Measurements from ENCODE around the gene SIRT1. TPM values are rescaled to one million over a fixed set of nuclear protein-coding genes. Genes with fewer than 3 reads are reported as not detected.
"Not testable (repeated sequence)": the region's sequence is repeated elsewhere in the genome, so short reads cannot be mapped to it uniquely, and the experiment has no call there.

The SIRT1 gene
- total RNA-seq, 4 donors from 2014 or later, result 18.7 to 21.5 (median 19.9) TPM

DNA sequence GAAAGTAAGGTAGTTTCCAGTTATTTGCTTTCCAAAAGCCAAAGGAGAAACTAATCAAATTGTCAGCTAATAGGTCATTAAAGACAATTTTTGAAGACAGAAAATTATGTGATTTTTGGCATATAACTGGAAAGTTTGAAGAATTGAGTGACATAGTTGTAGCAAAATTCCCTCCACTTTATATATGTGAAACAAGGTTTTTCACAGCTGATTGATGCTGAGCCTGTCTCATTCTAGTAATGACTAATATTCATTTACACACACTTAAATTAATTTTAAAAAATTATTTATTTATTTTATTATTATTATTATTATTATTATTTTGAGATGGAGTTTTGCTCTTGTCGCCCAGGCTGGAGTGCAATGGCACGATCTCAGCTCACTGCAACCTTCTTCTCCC lies 16.3 kb upstream of the SIRT1 start:
- in situ Hi-C loops (cut with MboI; ENCODE audit: low sequenced_read_pairs in 4 of 4) (loop anchor here in 3 of 4 donors (25.0 kb wide), 1 partner anchor 444 kb away; no protein-coding TSS in a partner anchor), intact Hi-C loops (cut with DNase I; ENCODE audit: low total_unique reads) (no loop called here)
- no peaks in the 10 kb centered on the region for H3K4me1 ChIP-seq
- DNase-seq (no peak), ATAC-seq (no peak)
- no peak for TF ChIP-seq POLR2A (IDR thresholded peaks at IDR 0.05)
- TF ChIP-seq, protein P1, sequence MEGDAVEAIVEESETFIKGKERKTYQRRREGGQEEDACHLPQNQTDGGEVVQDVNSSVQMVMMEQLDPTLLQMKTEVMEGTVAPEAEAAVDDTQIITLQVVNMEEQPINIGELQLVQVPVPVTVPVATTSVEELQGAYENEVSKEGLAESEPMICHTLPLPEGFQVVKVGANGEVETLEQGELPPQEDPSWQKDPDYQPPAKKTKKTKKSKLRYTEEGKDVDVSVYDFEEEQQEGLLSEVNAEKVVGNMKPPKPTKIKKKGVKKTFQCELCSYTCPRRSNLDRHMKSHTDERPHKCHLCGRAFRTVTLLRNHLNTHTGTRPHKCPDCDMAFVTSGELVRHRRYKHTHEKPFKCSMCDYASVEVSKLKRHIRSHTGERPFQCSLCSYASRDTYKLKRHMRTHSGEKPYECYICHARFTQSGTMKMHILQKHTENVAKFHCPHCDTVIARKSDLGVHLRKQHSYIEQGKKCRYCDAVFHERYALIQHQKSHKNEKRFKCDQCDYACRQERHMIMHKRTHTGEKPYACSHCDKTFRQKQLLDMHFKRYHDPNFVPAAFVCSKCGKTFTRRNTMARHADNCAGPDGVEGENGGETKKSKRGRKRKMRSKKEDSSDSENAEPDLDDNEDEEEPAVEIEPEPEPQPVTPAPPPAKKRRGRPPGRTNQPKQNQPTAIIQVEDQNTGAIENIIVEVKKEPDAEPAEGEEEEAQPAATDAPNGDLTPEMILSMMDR (IDR thresholded peaks at IDR 0.05 in 4 of 5, conservative IDR thresholded peaks at IDR 0.05 in 1 of 5), result no peak
- H3K4me3 ChIP-seq, result no peak overlapping the region
- no peaks in the 10 kb centered on the region for H3K9me3 ChIP-seq
- H3K27ac ChIP-seq, result no peak overlapping the region
- H3K27me3 ChIP-seq, result no peaks in the 10 kb centered on the region
- no peaks in the 10 kb centered on the region for H3K36me3 ChIP-seq

DNA sequence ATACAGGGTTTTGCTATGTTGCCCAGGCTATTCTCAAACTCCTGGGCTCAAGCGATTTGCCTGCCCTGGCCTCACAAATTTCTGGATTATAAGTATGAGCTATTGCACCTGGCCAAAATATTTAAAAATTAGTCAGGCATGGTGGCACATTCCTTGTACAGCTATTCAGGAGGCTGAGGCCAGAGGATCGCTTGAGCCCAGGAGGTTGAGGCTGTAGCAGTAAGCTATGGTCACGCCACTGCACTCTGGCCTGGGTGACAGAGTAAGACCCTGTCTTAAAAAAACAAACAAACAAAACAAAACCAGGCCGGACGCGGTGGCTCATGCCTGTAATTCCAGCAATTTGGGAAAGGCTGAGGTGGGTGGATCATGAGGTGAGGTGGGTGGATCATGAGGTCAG lies 14.5 kb upstream of the SIRT1 start:
- intact Hi-C loops (cut with DNase I; ENCODE audit: low total_unique reads), result no loop called here
- in situ Hi-C loops (cut with MboI; ENCODE audit: low sequenced_read_pairs in 4 of 4), result loop anchor here in 3 of 4 donors (25.0 kb wide), 1 partner anchor 442 kb away; no protein-coding TSS in a partner anchor

DNA sequence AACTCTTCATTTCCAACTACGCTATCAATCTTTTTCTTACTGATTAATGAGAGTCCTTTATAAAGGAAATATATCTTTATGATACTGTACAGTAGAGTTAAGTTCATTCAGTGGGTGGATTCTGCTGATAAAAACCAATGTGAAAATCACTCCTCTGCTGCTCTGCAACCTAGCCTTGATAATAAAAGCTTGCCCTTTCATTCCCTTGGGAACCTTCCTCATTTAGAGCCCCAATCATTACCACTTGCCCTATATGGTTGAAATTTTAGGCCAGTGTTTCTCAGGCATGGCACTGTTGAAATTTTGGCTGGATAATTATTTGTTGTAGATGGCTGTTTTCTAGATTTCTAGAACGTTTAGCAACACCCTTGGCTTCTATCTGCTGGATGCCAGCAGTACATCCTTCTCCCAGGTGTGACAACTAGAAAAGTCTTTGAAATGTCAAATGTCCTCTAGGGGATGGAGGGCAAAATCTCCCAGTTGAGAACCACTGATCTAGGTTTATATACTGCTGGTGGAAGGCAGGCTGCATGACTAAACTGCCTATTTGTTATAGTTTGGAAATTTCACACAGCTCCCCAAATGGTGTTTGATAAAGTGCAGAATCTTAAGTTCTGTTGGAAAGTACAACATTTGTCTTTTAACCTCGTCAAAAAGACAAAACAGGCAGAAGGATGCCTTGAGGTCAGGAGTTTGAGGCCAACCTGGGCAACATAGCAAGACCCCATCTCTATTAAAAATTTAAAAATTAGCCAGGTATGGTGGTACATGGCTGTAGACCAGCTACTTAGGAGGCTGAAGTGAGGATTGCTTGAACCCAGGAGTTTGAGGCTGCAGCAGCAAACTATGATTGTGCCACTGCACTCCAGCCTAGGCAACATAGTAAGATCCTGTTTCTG lies 8.9 kb upstream of the SIRT1 start:
- intact Hi-C loops (cut with DNase I; ENCODE audit: low total_unique reads) (no loop called here), in situ Hi-C loops (cut with MboI; ENCODE audit: low sequenced_read_pairs in 4 of 4) (loop anchor here in 2 of 4 donors (25.0 kb wide), 2 partner anchors 187 to 462 kb away; partner anchors contain the start of genes HNRNPH3 (in 1 of the 2) and PBLD (in 1 of the 2))
- H3K27ac ChIP-seq, result no peak overlapping the region
- DNase-seq (no peak), ATAC-seq (no peak)
- TF ChIP-seq POLR2A (IDR thresholded peaks at IDR 0.05), result no peak
- TF ChIP-seq, protein P1 (IDR thresholded peaks at IDR 0.05 in 4 of 5, conservative IDR thresholded peaks at IDR 0.05 in 1 of 5), result no peak
- no peaks in the 10 kb centered on the region for H3K36me3 ChIP-seq
- no peaks in the 10 kb centered on the region for H3K4me1 ChIP-seq
- H3K4me3 ChIP-seq, result no peak overlapping the region
- H3K9me3 ChIP-seq, result no peaks in the 10 kb centered on the region
- H3K27me3 ChIP-seq, result no peaks in the 10 kb centered on the region

More for the DNA sequence above, 14.5 kb upstream of the SIRT1 start:
- TF ChIP-seq POLR2A (IDR thresholded peaks at IDR 0.05), result no peak
- TF ChIP-seq, protein P1 (IDR thresholded peaks at IDR 0.05 in 4 of 5, conservative IDR thresholded peaks at IDR 0.05 in 1 of 5), result no peak
- H3K27ac ChIP-seq, result no peak overlapping the region
- DNase-seq (no peak), ATAC-seq (no peak)
- no peaks in the 10 kb centered on the region for H3K9me3 ChIP-seq
- H3K36me3 ChIP-seq, result no peaks in the 10 kb centered on the region
- no peak overlapping the region for H3K4me3 ChIP-seq
- no peaks in the 10 kb centered on the region for H3K4me1 ChIP-seq
- no peaks in the 10 kb centered on the region for H3K27me3 ChIP-seq

DNA sequence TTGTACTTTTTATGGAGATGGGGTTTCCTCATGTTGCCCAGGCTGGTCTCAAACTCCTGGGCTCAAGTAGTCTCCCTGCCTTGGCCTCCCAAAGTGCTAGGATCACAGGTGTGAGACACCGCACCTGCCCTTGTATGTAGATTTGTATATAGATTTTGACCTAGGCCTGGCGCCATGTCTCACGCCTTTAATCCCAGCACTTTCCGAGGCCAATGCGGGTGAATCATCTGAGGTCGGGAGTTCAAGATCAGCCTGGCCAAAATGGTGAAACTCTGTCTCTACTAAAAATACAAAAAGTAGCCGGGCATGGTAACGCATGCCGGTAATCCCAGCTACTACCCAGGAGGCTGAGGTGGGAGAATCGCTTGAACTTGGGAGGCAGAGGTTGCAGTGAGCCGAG lies 7.0 kb upstream of the SIRT1 start:
- H3K9me3 ChIP-seq; H3K27me3 ChIP-seq; H3K36me3 ChIP-seq; H3K4me3 ChIP-seq; H3K4me1 ChIP-seq; ATAC-seq; H3K27ac ChIP-seq; intact Hi-C loops (cut with DNase I; ENCODE audit: low total_unique reads); DNase-seq: not testable (repeated sequence)
- in situ Hi-C loops (cut with MboI; ENCODE audit: low sequenced_read_pairs in 4 of 4), result loop anchor here in 2 of 4 donors (25.0 kb wide), 2 partner anchors 185 to 460 kb away; partner anchors contain the start of genes HNRNPH3 (in 1 of the 2) and PBLD (in 1 of the 2)

DNA sequence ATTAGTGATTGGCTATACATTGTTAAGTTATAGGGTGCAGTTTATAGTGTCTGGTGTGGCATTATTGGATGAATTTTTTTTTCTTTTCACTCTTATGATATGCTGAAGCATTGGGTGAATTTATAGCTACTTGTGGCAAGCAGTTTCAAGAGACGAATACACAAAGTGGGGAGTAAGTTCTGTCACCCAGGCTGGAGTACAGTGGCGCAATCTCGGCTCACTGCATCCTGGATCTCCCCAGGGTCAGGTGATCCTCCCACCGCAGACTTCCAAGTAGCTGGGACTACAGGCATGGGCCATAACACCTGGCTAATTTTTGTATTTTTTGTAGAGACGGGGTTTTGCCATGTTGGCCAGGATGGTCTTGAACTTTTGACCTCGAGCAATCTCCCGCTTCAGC lies 6.3 kb upstream of the SIRT1 start:
- Histone ChIP-seq H3K4me1 (no peaks in the 10 kb centered on the region), H3K27me3 (no peaks in the 10 kb centered on the region), H3K9me3 (no peaks in the 10 kb centered on the region), H3K4me3 (no peak overlapping the region), H3K27ac (no peak overlapping the region), H3K36me3 (no peaks in the 10 kb centered on the region)
- intact Hi-C loops (cut with DNase I; ENCODE audit: low total_unique reads), result no loop called here
- ATAC-seq (no peak), DNase-seq (no peak)
- TF ChIP-seq, protein P1 (IDR thresholded peaks at IDR 0.05 in 4 of 5, conservative IDR thresholded peaks at IDR 0.05 in 1 of 5), result no peak
- no peak for TF ChIP-seq POLR2A (IDR thresholded peaks at IDR 0.05)
- in situ Hi-C loops (cut with MboI; ENCODE audit: low sequenced_read_pairs in 4 of 4), result loop anchor here in 2 of 4 donors (25.0 kb wide), 2 partner anchors 184 to 459 kb away; partner anchors contain the start of genes HNRNPH3 (in 1 of the 2) and PBLD (in 1 of the 2)

Data from gastrocnemius medialis (tissue), 4 donors.